NB4 (cell line): Measurements from ENCODE around the gene SYT3.

Experiments
- DNase-seq: peaks from one replicate; pipeline ENCODE4 v3.0.0; 2010; ENCODE audit warnings: low read depth
- H3K4me3 ChIP-seq: one replicate; pipeline ENCODE4 v1.5.1; 2011; ENCODE audit warnings: mild to moderate bottlenecking, low read depth, low read length, moderate library complexity
- MYC ChIP-seq: IDR thresholded peaks from 2 replicates; pipeline ENCODE4 v1.6.1; 2011; ENCODE audit warnings: low read depth, low read length
- POLR2A ChIP-seq: IDR thresholded peaks from 2 replicates; pipeline ENCODE4 v1.6.1; 2011; ENCODE audit warnings: mild to moderate bottlenecking; ENCODE audit not compliant: insufficient read length; ENCODE audit errors: extremely low read depth
- TF ChIP-seq, protein P1 (sequence below): IDR thresholded peaks from one replicate; pipeline ENCODE4 v1.5.1; 2012; ENCODE audit warnings: low read depth, low read length
- TF ChIP-seq, protein P2 (sequence below): IDR thresholded peaks from 2 replicates; pipeline ENCODE4 v1.6.1; 2011; ENCODE audit warnings: low read depth, low read length

SYT3 gene

GRCh38 chr19:50647879-50648615, 8.4 kb upstream of the SYT3 start:
- no peak for DNase-seq
- TF ChIP-seq POLR2A, result no peak
- TF ChIP-seq, protein P1, sequence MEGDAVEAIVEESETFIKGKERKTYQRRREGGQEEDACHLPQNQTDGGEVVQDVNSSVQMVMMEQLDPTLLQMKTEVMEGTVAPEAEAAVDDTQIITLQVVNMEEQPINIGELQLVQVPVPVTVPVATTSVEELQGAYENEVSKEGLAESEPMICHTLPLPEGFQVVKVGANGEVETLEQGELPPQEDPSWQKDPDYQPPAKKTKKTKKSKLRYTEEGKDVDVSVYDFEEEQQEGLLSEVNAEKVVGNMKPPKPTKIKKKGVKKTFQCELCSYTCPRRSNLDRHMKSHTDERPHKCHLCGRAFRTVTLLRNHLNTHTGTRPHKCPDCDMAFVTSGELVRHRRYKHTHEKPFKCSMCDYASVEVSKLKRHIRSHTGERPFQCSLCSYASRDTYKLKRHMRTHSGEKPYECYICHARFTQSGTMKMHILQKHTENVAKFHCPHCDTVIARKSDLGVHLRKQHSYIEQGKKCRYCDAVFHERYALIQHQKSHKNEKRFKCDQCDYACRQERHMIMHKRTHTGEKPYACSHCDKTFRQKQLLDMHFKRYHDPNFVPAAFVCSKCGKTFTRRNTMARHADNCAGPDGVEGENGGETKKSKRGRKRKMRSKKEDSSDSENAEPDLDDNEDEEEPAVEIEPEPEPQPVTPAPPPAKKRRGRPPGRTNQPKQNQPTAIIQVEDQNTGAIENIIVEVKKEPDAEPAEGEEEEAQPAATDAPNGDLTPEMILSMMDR, result no peak
- TF ChIP-seq, protein P2, sequence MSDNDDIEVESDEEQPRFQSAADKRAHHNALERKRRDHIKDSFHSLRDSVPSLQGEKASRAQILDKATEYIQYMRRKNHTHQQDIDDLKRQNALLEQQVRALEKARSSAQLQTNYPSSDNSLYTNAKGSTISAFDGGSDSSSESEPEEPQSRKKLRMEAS, result no peak
- TF ChIP-seq MYC, result no peak

GRCh38 chr19:50646074-50646807, 6.6 kb upstream of the SYT3 start:
- DNase-seq, result no peak
- TF ChIP-seq, protein P1, result no peak
- no peak for TF ChIP-seq MYC
- TF ChIP-seq POLR2A, result no peak
- TF ChIP-seq, protein P2, result no peak
- no peak overlapping the region for H3K4me3 ChIP-seq

More at GRCh38 chr19:50647879-50648615, 8.4 kb upstream of the SYT3 start:
- no peak overlapping the region for H3K4me3 ChIP-seq

GRCh38 chr19:50645107-50645506, 5.4 kb upstream of the SYT3 start:
- DNase-seq, result no peak
- TF ChIP-seq, protein P1, result no peak
- TF ChIP-seq MYC, result no peak
- TF ChIP-seq POLR2A, result no peak
- TF ChIP-seq, protein P2, result no peak
- no peak overlapping the region for H3K4me3 ChIP-seq

GRCh38 chr19:50644315-50644915, 4.7 kb upstream of the SYT3 start:
- DNase-seq, result no peak
- TF ChIP-seq MYC (no peak), POLR2A (no peak)
- TF ChIP-seq, protein P1, result no peak
- TF ChIP-seq, protein P2, result no peak
- no peak overlapping the region for H3K4me3 ChIP-seq

DNA sequence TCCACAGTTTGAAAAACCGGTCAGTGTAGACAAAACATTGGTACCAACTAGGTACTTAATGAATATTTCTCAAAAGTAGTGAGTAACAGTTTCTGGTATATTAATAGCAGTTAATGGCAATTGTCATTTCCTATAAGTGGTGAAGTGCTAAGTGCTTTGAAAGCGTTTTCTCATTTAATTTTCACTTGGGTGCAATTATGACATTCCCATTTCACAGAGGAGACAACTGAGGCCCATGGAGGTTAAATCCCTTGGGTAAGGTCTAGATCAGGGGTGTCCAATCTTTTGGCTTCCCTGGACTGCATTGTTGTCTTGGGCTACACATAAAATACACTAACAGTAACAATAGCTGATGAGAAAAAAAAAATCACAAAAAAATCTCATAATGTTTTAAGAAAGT, 687 bp upstream of the SYT3 start:
- no peak for DNase-seq
- no peak overlapping the region for H3K4me3 ChIP-seq
- TF ChIP-seq, protein P2, result no peak
- TF ChIP-seq MYC (no peak), POLR2A (no peak)
- TF ChIP-seq, protein P1, result no peak
